MCF 10A (cell line): ENCODE measurements around the gene PGR. TPM values are rescaled to one million over a fixed set of nuclear protein-coding genes. Genes with fewer than 3 reads are reported as not detected.

Experiments
- BruUV-seq: library from RNA; stranded (reverse); fragments of 400-500 nt; replicated peaks from 2 replicates; lab custom pipeline; 2021; lab: Mats Ljungman, UMichigan
- CTCF ChIA-PET: fragments of 300-600 bp; sonication (Branson Sonifier 250); formaldehyde crosslinking; extraction: SDS; loops from one replicate; lab custom pipeline; 2021; ENCODE audit warnings: antibody characterized with exemption, inconsistent platforms; lab: Yijun Ruan, JAX
- POLR2A ChIA-PET: fragments of 300-600, 350-650 bp; sonication (Branson Sonifier 250); formaldehyde crosslinking; extraction: SDS; loops from one replicate; lab custom pipeline; 2020; ENCODE audit warnings: antibody characterized with exemption, inconsistent platforms; lab: Yijun Ruan, JAX
- DNase-seq: peaks from one replicate; pipeline ENCODE4 v3.0.0-alpha.2; 2018; ENCODE audit not compliant: unreplicated experiment
- H3K27ac Mint-ChIP-seq: one replicate; pipeline ENCODE4 v1.8.0; 2022; ENCODE audit warnings: mild to moderate bottlenecking, low read depth, mixed read lengths; ENCODE audit not compliant: unreplicated experiment
- H3K27me3 Mint-ChIP-seq: one replicate; pipeline ENCODE4 v1.8.0; 2022; ENCODE audit warnings: mixed read lengths; ENCODE audit not compliant: insufficient read depth, unreplicated experiment
- H3K36me3 Mint-ChIP-seq: one replicate; pipeline ENCODE4 v1.8.0; 2022; ENCODE audit warnings: mild to moderate bottlenecking, moderate library complexity, mixed read lengths; ENCODE audit not compliant: insufficient read depth, unreplicated experiment
- H3K4me1 Mint-ChIP-seq: one replicate; pipeline ENCODE4 v1.8.0; 2022; ENCODE audit warnings: mixed read lengths; ENCODE audit not compliant: insufficient read depth, unreplicated experiment
- H3K4me3 Mint-ChIP-seq: one replicate; pipeline ENCODE4 v1.8.0; 2022; ENCODE audit warnings: mild to moderate bottlenecking, moderate library complexity, mixed read lengths; ENCODE audit not compliant: unreplicated experiment
- H3K9me3 Mint-ChIP-seq: one replicate; pipeline ENCODE4 v1.8.0; 2022; ENCODE audit warnings: mixed read lengths; ENCODE audit not compliant: unreplicated experiment
- CTCF ChIP-seq: fragments of 200-600 bp; IDR thresholded peaks from one replicate; pipeline ENCODE4 v1.8.0; 2022; ENCODE audit warnings: antibody characterized with exemption, mild to moderate bottlenecking; ENCODE audit not compliant: unreplicated experiment
- intact Hi-C: fragments of 100-400 bp; cut with micrococcal nuclease; formaldehyde crosslinking; loops from 2 replicates; pipeline ENCODE4 v1.14.1; 2022
- total RNA-seq: library from RNA; stranded (reverse); gene quantifications from 2 replicates; pipeline ENCODE4 v1.2.3, GENCODE V29; 2022

PGR gene
- total RNA-seq, 1 experiment from 2014 or later = not detected

DNA sequence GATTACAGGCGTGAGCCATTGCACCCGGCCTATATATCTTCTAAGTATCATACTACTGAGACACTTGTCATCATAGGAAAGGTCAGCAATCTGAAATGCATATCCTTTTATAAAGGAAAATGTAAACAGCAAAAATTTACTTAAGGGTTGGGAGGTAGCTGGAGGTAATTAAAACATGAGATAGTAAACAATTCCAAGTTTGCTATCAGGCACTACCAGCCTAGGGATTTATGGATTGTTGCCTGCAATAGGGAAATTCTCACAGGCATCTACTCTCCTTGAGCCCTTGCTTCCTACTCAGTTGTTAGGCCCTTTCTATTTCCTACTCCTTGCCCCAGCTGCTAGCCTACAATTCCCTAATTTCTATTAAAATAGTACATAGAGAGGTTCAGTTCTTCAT, 16.1 kb downstream of the PGR start:
- Mint-ChIP-seq H3K36me3 (no peaks in the 10 kb centered on the region), H3K27me3 (no peaks in the 10 kb centered on the region), H3K27ac (no peak overlapping the region), H3K4me3 (no peak overlapping the region), H3K4me1 (no peaks in the 10 kb centered on the region), H3K9me3 (no peaks in the 10 kb centered on the region)
- no peak for TF ChIP-seq CTCF
- DNase-seq = no peak
- CTCF ChIA-PET = no interaction called here
- POLR2A ChIA-PET = no interaction called here
- intact Hi-C loops = no loop called here
- BruUV-seq = no TSS peak

- DNase-seq = no peak
- H3K27ac Mint-ChIP-seq = no peak overlapping the region
- no peaks in the 10 kb centered on the region for H3K4me1 Mint-ChIP-seq
- intact Hi-C loops = no loop called here
- no TSS peak for BruUV-seq
- ChIA-PET POLR2A (no interaction called here), CTCF (no interaction called here)
- H3K4me3 Mint-ChIP-seq = no peak overlapping the region
- peaks cover 15% of the 10 kb centered on the region for H3K9me3 Mint-ChIP-seq
- no peaks in the 10 kb centered on the region for H3K36me3 Mint-ChIP-seq
- TF ChIP-seq CTCF = no peak
- no peaks in the 10 kb centered on the region for H3K27me3 Mint-ChIP-seq
Measured at GRCh38 chr11:101104716-101105115, 24.9 kb downstream of the PGR start.

- Mint-ChIP-seq H3K4me1 (no peaks in the 10 kb centered on the region), H3K9me3 (peaks cover 15% of the 10 kb centered on the region), H3K4me3 (no peak overlapping the region), H3K27me3 (no peaks in the 10 kb centered on the region), H3K27ac (no peak overlapping the region), H3K36me3 (no peaks in the 10 kb centered on the region)
- intact Hi-C loops = no loop called here
- POLR2A ChIA-PET = no interaction called here
- CTCF ChIA-PET = no interaction called here
- no peak for DNase-seq
- no peak for TF ChIP-seq CTCF
- no TSS peak for BruUV-seq
Measured at GRCh38 chr11:101103433-101103832, 26.2 kb downstream of the PGR start.

GRCh38 chr11:101100601-101101000, 29.0 kb downstream of the PGR start:
- CTCF ChIA-PET = no interaction called here
- intact Hi-C loops = no loop called here
- Mint-ChIP-seq H3K27ac (no peak overlapping the region), H3K4me3 (no peak overlapping the region), H3K27me3 (no peaks in the 10 kb centered on the region), H3K36me3 (no peaks in the 10 kb centered on the region), H3K9me3 (peaks cover 8% of the 10 kb centered on the region), H3K4me1 (no peaks in the 10 kb centered on the region)
- TF ChIP-seq CTCF = no peak
- no TSS peak for BruUV-seq
- POLR2A ChIA-PET = no interaction called here
- no peak for DNase-seq
